ENCODE data around the gene CCDC40. TPM values are rescaled to one million over a fixed set of nuclear protein-coding genes. Genes with fewer than 3 reads are reported as not detected.
"Not testable (repeated sequence)": the region's sequence is repeated elsewhere in the genome, so short reads cannot be mapped to it uniquely, and the experiment has no call there.

The CCDC40 gene
- total RNA-seq, 4 donors from 2014 or later = 6.7 to 17.3 (median 9.4) TPM

- intact Hi-C loops (cut with DNase I) = no loop called here
Observed at GRCh38 chr17:80086616-80087015, 50.2 kb downstream of the CCDC40 start.

GRCh38 chr17:80087346-80088265, 51.2 kb downstream of the CCDC40 start:
- H3K27me3 ChIP-seq = no peaks in the 10 kb centered on the region
- 79 to 87% methylated on average over 31 of the region's 34 CpGs for WGBS, 2 donors
- intact Hi-C loops (cut with DNase I) = no loop called here

More at GRCh38 chr17:80086616-80087015, 50.2 kb downstream of the CCDC40 start:
- Histone ChIP-seq H3K27me3 (no peaks in the 10 kb centered on the region), H3K4me1 (peaks cover 6 to 9% of the 10 kb centered on the region in 2 donors), H3K36me3 (no peaks in the 10 kb centered on the region), H3K9me3 (no peaks in the 10 kb centered on the region), H3K4me3 (replicated peaks in 1 of 3) (no peak overlapping the region), H3K27ac (no peak overlapping the region)
- WGBS, 2 donors = 84 to 100% methylated on average over 7 to 8 of the region's 11 CpGs
- no peak for DNase-seq
- no peak for TF ChIP-seq POLR2A (IDR thresholded peaks at IDR 0.05)
- TF ChIP-seq CTCF (IDR thresholded peaks at IDR 0.05) = no peak

GRCh38 chr17:80089762-80090161, 53.3 kb downstream of the CCDC40 start:
- Histone ChIP-seq H3K27me3 (no peaks in the 10 kb centered on the region), H3K4me3 (replicated peaks in 1 of 3) (no peak overlapping the region), H3K9me3 (no peaks in the 10 kb centered on the region), H3K36me3 (no peaks in the 10 kb centered on the region), H3K4me1 (no peaks in the 10 kb centered on the region), H3K27ac (no peak overlapping the region)
- WGBS, 2 donors = 94 to 95% methylated on average over 16 of the region's 16 CpGs
- TF ChIP-seq CTCF (IDR thresholded peaks at IDR 0.05) (no peak), POLR2A (IDR thresholded peaks at IDR 0.05) (no peak)
- DNase-seq = no peak
- intact Hi-C loops (cut with DNase I) = no loop called here

More at GRCh38 chr17:80087346-80088265, 51.2 kb downstream of the CCDC40 start:
- no peaks in the 10 kb centered on the region for H3K9me3 ChIP-seq
- no peak overlapping the region for H3K4me3 ChIP-seq (replicated peaks in 1 of 3)
- H3K36me3 ChIP-seq = no peaks in the 10 kb centered on the region
- H3K4me1 ChIP-seq = peaks cover 3 to 5% of the 10 kb centered on the region in 2 donors
- no peak overlapping the region for H3K27ac ChIP-seq
- no peak for DNase-seq
- TF ChIP-seq POLR2A (IDR thresholded peaks at IDR 0.05) (no peak), CTCF (IDR thresholded peaks at IDR 0.05) (no peak)

GRCh38 chr17:80090164-80090563, 53.7 kb downstream of the CCDC40 start:
- H3K36me3 ChIP-seq; H3K4me1 ChIP-seq; DNase-seq; H3K27me3 ChIP-seq; H3K27ac ChIP-seq; intact Hi-C loops (cut with DNase I); H3K4me3 ChIP-seq (replicated peaks in 1 of 3); H3K9me3 ChIP-seq: not testable (repeated sequence)
- WGBS, 2 donors = 93 to 94% methylated on average over 44 of the region's 44 CpGs

GRCh38 chr17:80091376-80091775, 54.9 kb downstream of the CCDC40 start:
- Histone ChIP-seq H3K27ac (no peak overlapping the region), H3K4me1 (no peaks in the 10 kb centered on the region), H3K4me3 (replicated peaks in 1 of 3) (no peak overlapping the region), H3K36me3 (no peaks in the 10 kb centered on the region), H3K27me3 (no peaks in the 10 kb centered on the region), H3K9me3 (no peaks in the 10 kb centered on the region)
- TF ChIP-seq CTCF (IDR thresholded peaks at IDR 0.05) (no peak), POLR2A (IDR thresholded peaks at IDR 0.05) (no peak)
- no peak for DNase-seq
- intact Hi-C loops (cut with DNase I) = no loop called here
- 88 to 90% methylated on average over 4 of the region's 4 CpGs for WGBS, 2 donors

Measured in thyroid gland (tissue), 4 donors.